Nephron progenitor cell (in vitro differentiated cells): ENCODE data around the gene ANKRD28.
A peak's percentile ranks its signal among the peaks of the same experiment; 100 is the strongest.

Source experiments
- DNase-seq: peaks from one replicate; pipeline ENCODE4 v3.0.0; 2021
- H3K27ac Mint-ChIP-seq: 2 replicates; pipeline ENCODE4 v1.8.0; 2021; ENCODE audit warnings: mild to moderate bottlenecking, moderate library complexity, mixed read lengths
- H3K27me3 Mint-ChIP-seq: 2 replicates; pipeline ENCODE4 v1.8.0; 2021; ENCODE audit warnings: mild to moderate bottlenecking, low read depth, mixed read lengths; ENCODE audit not compliant: poor library complexity
- H3K36me3 Mint-ChIP-seq: 2 replicates; pipeline ENCODE4 v1.8.0; 2021; ENCODE audit warnings: low read depth, mixed read lengths
- H3K4me1 Mint-ChIP-seq: 2 replicates; pipeline ENCODE4 v1.8.0; 2021; ENCODE audit warnings: mixed read lengths
- H3K4me3 Mint-ChIP-seq: 2 replicates; pipeline ENCODE4 v1.8.0; 2021; ENCODE audit warnings: mild to moderate bottlenecking, moderate library complexity, mixed read lengths
- H3K9me3 Mint-ChIP-seq: 2 replicates; pipeline ENCODE4 v1.8.0; 2021; ENCODE audit warnings: mild to moderate bottlenecking, moderate library complexity, mixed read lengths
- CTCF ChIP-seq: fragments of 200-600 bp; sonication (generic); IDR thresholded peaks from 2 replicates; pipeline ENCODE4 v1.5.0; 2021; ENCODE audit warnings: antibody characterized with exemption

Gene ANKRD28

GRCh38 chr3:15638193-15638890 lies 159.4 kb downstream of the ANKRD28 start:
- no peak overlapping the region for H3K27ac Mint-ChIP-seq
- no peaks in the 10 kb centered on the region for H3K27me3 Mint-ChIP-seq
- H3K4me1 Mint-ChIP-seq = peaks cover 19% of the 10 kb centered on the region
- no peak for TF ChIP-seq CTCF
- H3K36me3 Mint-ChIP-seq = peaks cover 24% of the 10 kb centered on the region
- H3K4me3 Mint-ChIP-seq = no peak overlapping the region
- no peaks in the 10 kb centered on the region for H3K9me3 Mint-ChIP-seq
- DNase-seq = no peak

GRCh38 chr3:15637131-15637951 lies 160.4 kb downstream of the ANKRD28 start:
- H3K9me3 Mint-ChIP-seq = no peaks in the 10 kb centered on the region
- no peak for TF ChIP-seq CTCF
- no peak overlapping the region for H3K4me3 Mint-ChIP-seq
- no peaks in the 10 kb centered on the region for H3K27me3 Mint-ChIP-seq
- H3K4me1 Mint-ChIP-seq = peaks cover 19% of the 10 kb centered on the region
- DNase-seq = no peak
- peak overlapping the region; percentile 77 for H3K27ac Mint-ChIP-seq
- H3K36me3 Mint-ChIP-seq = peaks cover 17% of the 10 kb centered on the region

- Mint-ChIP-seq H3K27ac (no peak overlapping the region), H3K4me1 (peaks cover 25% of the 10 kb centered on the region), H3K9me3 (no peaks in the 10 kb centered on the region), H3K36me3 (peaks cover 6% of the 10 kb centered on the region), H3K4me3 (no peak overlapping the region), H3K27me3 (no peaks in the 10 kb centered on the region)
- no peak for TF ChIP-seq CTCF
- no peak for DNase-seq
Observed at GRCh38 chr3:15636028-15636709, 161.6 kb downstream of the ANKRD28 start.

GRCh38 chr3:15635121-15635661 lies 162.6 kb downstream of the ANKRD28 start:
- no peak for TF ChIP-seq CTCF
- Mint-ChIP-seq H3K27ac (no peak overlapping the region), H3K4me1 (peaks cover 30% of the 10 kb centered on the region), H3K36me3 (peaks cover 4% of the 10 kb centered on the region), H3K9me3 (no peaks in the 10 kb centered on the region), H3K27me3 (no peaks in the 10 kb centered on the region), H3K4me3 (no peak overlapping the region)
- DNase-seq = no peak

GRCh38 chr3:15634671-15635070 lies 163.1 kb downstream of the ANKRD28 start:
- DNase-seq = no peak
- Mint-ChIP-seq H3K27ac (no peak overlapping the region), H3K36me3 (peaks cover 4% of the 10 kb centered on the region), H3K27me3 (no peaks in the 10 kb centered on the region), H3K9me3 (no peaks in the 10 kb centered on the region), H3K4me3 (no peak overlapping the region), H3K4me1 (peaks cover 35% of the 10 kb centered on the region)
- TF ChIP-seq CTCF = no peak
